ENCODE measurements around the gene COL21A1.

DNA sequence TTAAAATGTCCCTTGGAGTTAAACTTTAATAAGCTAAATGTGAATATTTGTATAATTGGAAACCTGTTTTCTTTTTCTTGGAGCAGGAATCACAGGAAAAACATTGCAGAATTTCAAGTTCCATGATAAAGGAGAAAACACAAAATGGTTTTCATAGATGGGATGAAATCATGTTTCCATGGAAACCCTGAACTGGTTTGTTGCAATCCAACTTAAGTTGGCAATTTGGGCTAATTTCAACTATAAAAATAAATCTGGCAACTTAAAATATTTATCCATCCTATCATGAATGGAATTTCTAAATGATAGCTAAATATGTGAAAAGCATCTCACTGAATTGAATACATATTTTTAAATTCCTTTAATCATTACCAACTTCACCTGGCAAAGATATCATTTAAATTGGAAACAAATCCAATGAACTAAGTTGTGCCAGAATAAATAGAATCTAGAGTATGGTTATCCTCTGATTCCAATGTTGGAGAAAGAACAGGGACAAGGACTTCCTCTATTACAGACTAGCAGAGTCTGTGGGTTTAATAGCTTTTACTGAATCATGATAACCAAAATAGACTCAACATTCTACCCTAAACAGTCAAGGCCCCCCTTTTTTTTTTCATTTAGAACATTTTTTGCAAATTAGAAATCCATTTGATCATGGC is 33.2 kb downstream of the COL21A1 start:
- TF ChIP-seq, protein P1, sequence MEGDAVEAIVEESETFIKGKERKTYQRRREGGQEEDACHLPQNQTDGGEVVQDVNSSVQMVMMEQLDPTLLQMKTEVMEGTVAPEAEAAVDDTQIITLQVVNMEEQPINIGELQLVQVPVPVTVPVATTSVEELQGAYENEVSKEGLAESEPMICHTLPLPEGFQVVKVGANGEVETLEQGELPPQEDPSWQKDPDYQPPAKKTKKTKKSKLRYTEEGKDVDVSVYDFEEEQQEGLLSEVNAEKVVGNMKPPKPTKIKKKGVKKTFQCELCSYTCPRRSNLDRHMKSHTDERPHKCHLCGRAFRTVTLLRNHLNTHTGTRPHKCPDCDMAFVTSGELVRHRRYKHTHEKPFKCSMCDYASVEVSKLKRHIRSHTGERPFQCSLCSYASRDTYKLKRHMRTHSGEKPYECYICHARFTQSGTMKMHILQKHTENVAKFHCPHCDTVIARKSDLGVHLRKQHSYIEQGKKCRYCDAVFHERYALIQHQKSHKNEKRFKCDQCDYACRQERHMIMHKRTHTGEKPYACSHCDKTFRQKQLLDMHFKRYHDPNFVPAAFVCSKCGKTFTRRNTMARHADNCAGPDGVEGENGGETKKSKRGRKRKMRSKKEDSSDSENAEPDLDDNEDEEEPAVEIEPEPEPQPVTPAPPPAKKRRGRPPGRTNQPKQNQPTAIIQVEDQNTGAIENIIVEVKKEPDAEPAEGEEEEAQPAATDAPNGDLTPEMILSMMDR (IDR thresholded peaks at IDR 0.05) = no peak
- no peak for TF ChIP-seq EP300 (IDR thresholded peaks at IDR 0.05)
